Type B pancreatic cell (in vitro differentiated cells): ENCODE measurements around the gene REXO4. TPM values are rescaled to one million over a fixed set of nuclear protein-coding genes. Genes with fewer than 3 reads are reported as not detected.

Source experiments
- DNase-seq: peaks from one replicate; pipeline ENCODE4 v3.0.0; 2021; ENCODE audit warnings: mixed read lengths; ENCODE audit not compliant: unreplicated experiment; ENCODE audit errors: extremely low spot score
- H3K27ac Mint-ChIP-seq: 2 replicates; pipeline ENCODE4 v1.8.0; 2021; ENCODE audit warnings: mild to moderate bottlenecking, mixed read lengths
- H3K27me3 Mint-ChIP-seq: 2 replicates; pipeline ENCODE4 v1.8.0; 2021; ENCODE audit warnings: mixed read lengths
- H3K36me3 Mint-ChIP-seq: 2 replicates; pipeline ENCODE4 v1.8.0; 2021; ENCODE audit warnings: mixed read lengths
- H3K4me1 Mint-ChIP-seq: one replicate; pipeline ENCODE4 v1.8.0; 2021; ENCODE audit warnings: mixed read lengths; ENCODE audit not compliant: unreplicated experiment
- H3K4me3 Mint-ChIP-seq: 2 replicates; pipeline ENCODE4 v1.8.0; 2021; ENCODE audit warnings: mild to moderate bottlenecking, mixed read lengths
- H3K9me3 Mint-ChIP-seq: 2 replicates; pipeline ENCODE4 v1.8.0; 2021; ENCODE audit warnings: mixed read lengths
- total RNA-seq: library from RNA; stranded (reverse); gene quantifications from 2 replicates; pipeline ENCODE4 v1.2.1, GENCODE V29; 2021; ENCODE audit warnings: low replicate concordance
- TF ChIP-seq, protein P1 (sequence below): fragments of 200-600 bp; sonication (generic); conservative IDR thresholded peaks from 2 replicates; pipeline ENCODE4 v1.5.0; 2021; ENCODE audit warnings: antibody characterized with exemption, mild to moderate bottlenecking

REXO4 gene
- total RNA-seq, 1 donor from 2014 or later = 26.5 TPM

DNA sequence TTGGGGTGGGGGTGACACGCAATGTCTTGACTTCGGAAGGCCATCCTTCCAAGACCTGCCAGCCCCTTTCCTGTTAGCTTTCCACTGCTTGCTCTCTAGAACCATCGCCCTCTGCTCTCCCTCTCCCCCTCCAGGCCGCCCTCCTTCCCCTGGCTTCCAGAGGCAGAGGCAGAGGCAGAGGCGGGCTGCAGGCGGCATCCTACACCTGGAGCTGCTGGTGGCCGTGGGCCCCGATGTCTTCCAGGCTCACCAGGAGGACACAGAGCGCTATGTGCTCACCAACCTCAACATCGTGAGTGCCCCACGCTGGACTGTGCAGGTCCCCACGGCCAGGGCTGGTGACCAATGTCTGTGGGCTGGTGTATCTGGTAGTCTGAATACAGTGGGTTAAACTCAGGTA, 6.4 kb upstream of the REXO4 start:
- Mint-ChIP-seq H3K4me1 (peaks cover 10% of the 10 kb centered on the region), H3K9me3 (no peaks in the 10 kb centered on the region), H3K4me3 (no peak overlapping the region), H3K27ac (no peak overlapping the region), H3K36me3 (no peaks in the 10 kb centered on the region), H3K27me3 (peaks cover 13% of the 10 kb centered on the region)
- DNase-seq = no peak
- TF ChIP-seq, protein P1, sequence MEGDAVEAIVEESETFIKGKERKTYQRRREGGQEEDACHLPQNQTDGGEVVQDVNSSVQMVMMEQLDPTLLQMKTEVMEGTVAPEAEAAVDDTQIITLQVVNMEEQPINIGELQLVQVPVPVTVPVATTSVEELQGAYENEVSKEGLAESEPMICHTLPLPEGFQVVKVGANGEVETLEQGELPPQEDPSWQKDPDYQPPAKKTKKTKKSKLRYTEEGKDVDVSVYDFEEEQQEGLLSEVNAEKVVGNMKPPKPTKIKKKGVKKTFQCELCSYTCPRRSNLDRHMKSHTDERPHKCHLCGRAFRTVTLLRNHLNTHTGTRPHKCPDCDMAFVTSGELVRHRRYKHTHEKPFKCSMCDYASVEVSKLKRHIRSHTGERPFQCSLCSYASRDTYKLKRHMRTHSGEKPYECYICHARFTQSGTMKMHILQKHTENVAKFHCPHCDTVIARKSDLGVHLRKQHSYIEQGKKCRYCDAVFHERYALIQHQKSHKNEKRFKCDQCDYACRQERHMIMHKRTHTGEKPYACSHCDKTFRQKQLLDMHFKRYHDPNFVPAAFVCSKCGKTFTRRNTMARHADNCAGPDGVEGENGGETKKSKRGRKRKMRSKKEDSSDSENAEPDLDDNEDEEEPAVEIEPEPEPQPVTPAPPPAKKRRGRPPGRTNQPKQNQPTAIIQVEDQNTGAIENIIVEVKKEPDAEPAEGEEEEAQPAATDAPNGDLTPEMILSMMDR = no peak

DNA sequence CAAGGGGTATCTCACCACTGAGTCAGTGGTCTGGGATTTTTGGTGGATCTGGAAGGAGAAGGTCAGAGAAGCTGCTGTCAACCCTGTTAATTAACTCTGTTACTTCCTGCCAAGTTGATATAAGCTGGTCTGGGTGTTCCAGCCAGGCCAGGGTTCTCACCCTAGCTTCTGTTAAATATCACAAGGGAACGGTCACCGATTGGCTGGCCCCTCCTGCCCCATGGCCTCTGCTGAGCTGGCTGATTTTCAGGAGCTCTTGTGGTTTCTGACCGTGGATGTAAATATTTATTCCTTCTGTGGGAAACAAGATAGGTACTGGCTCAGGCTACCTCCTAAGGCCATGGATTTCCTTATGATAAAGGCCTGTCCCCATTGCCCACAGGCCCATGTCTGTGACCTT, 5.4 kb upstream of the REXO4 start:
- no peak overlapping the region for H3K4me3 Mint-ChIP-seq

DNA sequence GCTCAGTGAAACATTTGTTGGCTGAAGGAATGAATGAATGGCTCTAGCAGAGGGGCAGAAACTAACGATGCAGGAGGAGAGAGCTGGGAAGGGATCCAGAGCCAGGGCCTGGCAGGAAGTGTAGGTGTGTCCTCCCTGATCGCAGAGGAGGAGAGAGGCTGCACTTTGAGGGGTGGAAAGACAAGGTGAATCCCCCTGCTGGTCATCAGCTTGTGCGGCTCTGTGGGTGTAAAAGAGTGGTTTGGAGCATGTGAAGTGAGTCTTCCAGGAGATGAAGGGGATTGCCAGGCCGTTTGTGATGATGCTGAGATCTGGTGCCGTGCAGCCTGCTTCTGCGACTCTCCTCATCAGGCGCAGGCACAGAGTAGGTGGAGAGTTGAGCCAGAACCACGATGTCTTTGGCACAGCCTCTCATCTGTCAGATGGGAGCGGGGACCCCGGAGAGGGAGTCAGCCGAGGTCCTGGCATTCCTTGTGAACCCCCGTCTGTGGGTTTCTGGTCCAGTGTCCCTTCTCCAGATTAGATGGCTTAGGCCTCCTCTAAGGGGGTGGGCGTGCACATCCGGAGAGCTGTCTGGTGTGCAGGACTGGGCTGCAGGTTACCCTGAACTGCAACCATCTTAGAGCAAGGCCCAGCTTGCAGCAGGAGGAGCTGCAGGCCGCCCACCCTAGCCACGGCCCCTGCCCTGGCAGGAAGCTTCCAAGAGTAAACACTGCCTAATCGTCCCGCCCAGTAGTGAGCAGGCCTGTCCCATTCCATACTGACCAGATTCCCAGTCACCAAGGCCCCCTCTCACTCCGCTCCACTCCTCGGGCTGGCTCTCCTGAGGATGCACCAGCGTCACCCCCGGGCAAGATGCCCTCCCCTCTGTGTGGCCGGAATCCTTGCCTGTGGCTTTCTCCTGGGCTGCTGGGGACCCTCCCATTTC, 4.1 kb upstream of the REXO4 start, which contains the start of gene ADAMTS13:
Gene ADAMTS13, plus strand, starts transcription at position 753 of the 928 bp plus-strand sequence. Its CDS starts 77 bp downstream, at position 830.
- TF ChIP-seq, protein P1 = peak; percentile 33
- Mint-ChIP-seq H3K9me3 (no peaks in the 10 kb centered on the region), H3K27me3 (no peaks in the 10 kb centered on the region), H3K4me1 (peaks cover 21% of the 10 kb centered on the region), H3K27ac (peak within 1 kb of the TSS; percentile 9), H3K36me3 (no peaks in the 10 kb centered on the region), H3K4me3 (peak within 1 kb of the TSS; percentile 13)
- DNase-seq = no peak

More for the DNA sequence above, 5.4 kb upstream of the REXO4 start:
- H3K4me1 Mint-ChIP-seq = peaks cover 19% of the 10 kb centered on the region
- no peak overlapping the region for H3K27ac Mint-ChIP-seq
- TF ChIP-seq, protein P1 = no peak
- H3K9me3 Mint-ChIP-seq = no peaks in the 10 kb centered on the region
- no peak for DNase-seq
- no peaks in the 10 kb centered on the region for H3K36me3 Mint-ChIP-seq
- H3K27me3 Mint-ChIP-seq = peaks cover 12% of the 10 kb centered on the region

GRCh38 chr9:133420392-133420827, 2.6 kb upstream of the REXO4 start:
- DNase-seq = no peak
- Mint-ChIP-seq H3K4me1 (peaks cover 26% of the 10 kb centered on the region), H3K9me3 (no peaks in the 10 kb centered on the region), H3K27me3 (no peaks in the 10 kb centered on the region), H3K27ac (no peak overlapping the region), H3K4me3 (no peak overlapping the region), H3K36me3 (no peaks in the 10 kb centered on the region)
- TF ChIP-seq, protein P1 = no peak

GRCh38 chr9:133419005-133419404, 1.2 kb upstream of the REXO4 start:
- Mint-ChIP-seq H3K4me1 (peaks cover 26% of the 10 kb centered on the region), H3K27ac (peak overlapping the region; percentile 89), H3K4me3 (peak overlapping the region; percentile 93), H3K27me3 (no peaks in the 10 kb centered on the region), H3K9me3 (no peaks in the 10 kb centered on the region), H3K36me3 (peaks cover 4% of the 10 kb centered on the region)
- DNase-seq = no peak
- TF ChIP-seq, protein P1 = no peak
